Cardiac muscle cell (in vitro differentiated cells and primary cell): ENCODE results near the gene PLEKHG4. TPM values are rescaled to one million over a fixed set of nuclear protein-coding genes. Genes with fewer than 3 reads are reported as not detected.

Source experiments
- DNase-seq, 2 donors: peaks; one replicate each; pipeline versions ENCODE4 v3.0.0 to v3.0.0-alpha.2; 2010 to 2017; ENCODE audit warnings: low read depth in 1 of 2, low spot score in 1 of 2
- H3K27ac ChIP-seq: fragments of 200-600 bp; sonication (generic); 2 replicates; pipeline ENCODE4 v1.5.1; 2016
- H3K27me3 ChIP-seq: fragments of 200-600 bp; sonication (generic); 2 replicates; pipeline ENCODE4 v1.6.0; 2016; ENCODE audit warnings: control low read depth
- H3K36me3 ChIP-seq: fragments of 200-600 bp; sonication (generic); 2 replicates; pipeline ENCODE4 v1.5.1; 2016; ENCODE audit warnings: control low read depth
- H3K4me1 ChIP-seq: fragments of 200-600 bp; sonication (generic); 2 replicates; pipeline ENCODE4 v1.8.1; 2017; ENCODE audit warnings: low read depth, mild to moderate bottlenecking, mixed run types
- H3K4me3 ChIP-seq: fragments of 200-600 bp; sonication (generic); 2 replicates; pipeline ENCODE4 v1.5.1; 2016; ENCODE audit warnings: mild to moderate bottlenecking
- H3K9me3 ChIP-seq: fragments of 200-600 bp; sonication (generic); 2 replicates; pipeline ENCODE4 v1.5.1; 2017; ENCODE audit warnings: low read depth, mild to moderate bottlenecking, control low read depth
- CTCF ChIP-seq: IDR thresholded peaks from 2 replicates; pipeline ENCODE4 v1.5.1; 2012; ENCODE audit warnings: low read depth, mild to moderate bottlenecking, low read length
- polyA plus RNA-seq: library from polyadenylated mRNA; unstranded; fragments of >200 nt; fragmentation: Nextera tagmentation; extraction: Ambion mirVana; gene quantifications from 2 replicates; pipeline ENCODE4 v1.2.1, GENCODE V29; 2016
- total RNA-seq: library from RNA; depleted of rRNA; stranded (reverse); fragments of >200 nt; gene quantifications from 2 replicates; pipeline ENCODE4 v1.2.3, GENCODE V29; 2016

Gene PLEKHG4
- total and polyA plus RNA-seq, 2 experiments from 2014 or later: 1.0 to 6.8 TPM

- DNase-seq: no peak
- Histone ChIP-seq H3K4me3 (no peak overlapping the region), H3K27ac (no peak overlapping the region), H3K4me1 (no peaks in the 10 kb centered on the region), H3K36me3 (peaks cover 12% of the 10 kb centered on the region), H3K27me3 (no peaks in the 10 kb centered on the region), H3K9me3 (no peaks in the 10 kb centered on the region)
- no peak for TF ChIP-seq CTCF
These were observed 43.3 kb upstream of the PLEKHG4 start for GRCh38 chr16:67235816-67236562.

DNA sequence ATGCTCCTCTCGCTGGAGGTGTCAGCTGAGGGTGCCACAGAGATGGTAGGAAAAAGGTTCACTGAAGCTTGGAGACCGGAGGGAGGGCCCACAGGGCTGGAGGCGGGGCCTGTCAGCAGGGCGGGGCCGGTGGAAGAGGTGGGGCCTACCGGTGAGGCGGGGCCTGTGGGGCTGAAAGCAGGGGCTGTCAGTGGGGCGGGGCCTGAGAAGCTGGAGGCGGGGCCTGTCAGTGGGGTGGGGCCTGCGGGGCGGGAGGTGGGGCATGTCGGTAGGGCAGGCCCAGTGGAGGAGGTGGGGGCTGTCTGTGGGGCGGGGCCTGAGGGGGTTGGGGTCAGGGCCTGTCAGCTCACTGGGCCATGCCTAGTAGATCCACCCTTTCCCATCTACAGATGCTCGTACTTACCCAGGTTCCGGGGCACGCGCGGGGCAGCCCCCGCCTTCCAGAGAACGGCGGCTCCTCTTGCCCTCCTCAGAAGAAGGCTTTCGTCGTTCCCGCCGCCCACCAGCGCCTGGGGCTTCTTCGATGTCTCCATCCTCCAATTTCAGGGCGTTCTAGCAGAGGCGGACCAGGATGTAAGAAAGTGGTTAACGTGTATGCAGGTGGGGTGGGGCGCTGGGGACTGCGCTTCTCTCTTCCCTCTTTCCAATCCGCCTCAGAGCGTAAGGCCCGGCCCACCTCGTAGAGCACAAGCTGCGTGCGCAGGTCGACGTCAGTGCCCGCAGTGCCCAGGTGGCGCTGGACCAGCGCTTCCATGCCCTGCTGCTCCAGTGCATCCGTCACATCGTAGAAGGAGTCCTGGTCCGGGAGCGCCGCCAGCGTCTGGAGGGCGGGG lies 42.6 kb upstream of the PLEKHG4 start:
- Histone ChIP-seq H3K4me3 (no peak overlapping the region), H3K4me1 (no peaks in the 10 kb centered on the region), H3K27me3 (no peaks in the 10 kb centered on the region), H3K36me3 (peaks cover 5% of the 10 kb centered on the region), H3K9me3 (no peaks in the 10 kb centered on the region), H3K27ac (no peak overlapping the region)
- peak; percentile 32 to 41 for DNase-seq
- no peak for TF ChIP-seq CTCF

GRCh38 chr16:67237396-67238277 lies 41.7 kb upstream of the PLEKHG4 start:
- no peak for DNase-seq
- peaks cover 5% of the 10 kb centered on the region for H3K36me3 ChIP-seq
- no peak for TF ChIP-seq CTCF

DNA sequence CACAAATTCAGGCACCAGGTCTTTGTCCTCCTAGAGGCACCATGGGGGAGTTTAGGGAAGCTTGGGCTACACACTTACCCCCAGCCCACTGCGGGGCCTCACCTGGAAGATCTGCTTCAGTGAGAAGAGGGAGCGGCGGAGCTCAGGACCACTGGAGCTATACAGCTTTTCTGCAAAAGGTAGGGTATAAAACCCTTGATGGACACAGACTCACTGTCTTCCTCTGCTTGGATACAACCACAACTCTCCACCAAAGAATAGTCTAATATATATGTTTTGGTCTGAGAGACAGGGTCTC lies 41.1 kb upstream of the PLEKHG4 start:
- H3K4me3 ChIP-seq: no peak overlapping the region
- no peak for DNase-seq
- no peaks in the 10 kb centered on the region for H3K27me3 ChIP-seq
- no peaks in the 10 kb centered on the region for H3K9me3 ChIP-seq
- H3K36me3 ChIP-seq: peaks cover 5% of the 10 kb centered on the region
- no peak overlapping the region for H3K27ac ChIP-seq
- TF ChIP-seq CTCF: no peak
- H3K4me1 ChIP-seq: no peaks in the 10 kb centered on the region

More at GRCh38 chr16:67237396-67238277, 41.7 kb upstream of the PLEKHG4 start:
- H3K4me1 ChIP-seq: no peaks in the 10 kb centered on the region
- H3K9me3 ChIP-seq: no peaks in the 10 kb centered on the region
- H3K27me3 ChIP-seq: no peaks in the 10 kb centered on the region
- no peak overlapping the region for H3K27ac ChIP-seq
- H3K4me3 ChIP-seq: no peak overlapping the region

- Histone ChIP-seq H3K4me3 (no peak overlapping the region), H3K36me3 (peaks cover 5% of the 10 kb centered on the region), H3K4me1 (no peaks in the 10 kb centered on the region), H3K27ac (no peak overlapping the region), H3K9me3 (no peaks in the 10 kb centered on the region), H3K27me3 (no peaks in the 10 kb centered on the region)
- no peak for DNase-seq
- no peak for TF ChIP-seq CTCF
These were observed 40.4 kb upstream of the PLEKHG4 start for GRCh38 chr16:67238806-67239470.
